B cell (primary cell): ENCODE data around the gene TMEM79.

Experiments
- EZH2 ChIP-seq: IDR thresholded peaks from 2 replicates; pipeline ENCODE4 v1.6.1; 2012; ENCODE audit warnings: borderline replicate concordance, low read depth, mild to moderate bottlenecking, moderate library complexity, low read length; ENCODE audit not compliant: insufficient read depth, poor library complexity, severe bottlenecking
- TF ChIP-seq, protein P1 (sequence below): fragments of 200-600 bp; IDR thresholded peaks from one replicate; pipeline ENCODE4 v1.8.0; 2022; ENCODE audit warnings: antibody characterized with exemption, mild to moderate bottlenecking

DNA sequence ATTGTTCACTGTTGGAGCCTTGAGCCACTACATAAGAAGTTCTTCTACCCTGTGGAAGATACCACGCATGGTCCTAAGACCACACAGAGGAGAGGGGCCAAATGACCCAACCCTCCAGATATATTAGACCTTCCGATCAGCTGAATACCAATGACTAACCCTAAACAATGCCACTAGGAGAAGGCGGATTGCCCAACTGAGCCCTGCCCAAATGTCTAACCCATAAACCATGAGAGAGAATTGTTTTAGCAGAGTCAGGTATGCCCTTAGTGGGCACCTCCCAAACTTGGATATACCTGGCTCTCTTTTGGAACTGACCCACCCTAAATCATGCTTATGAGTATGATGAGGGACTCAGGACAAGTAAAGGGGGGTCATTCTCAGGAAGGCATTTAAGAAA is 13.8 kb upstream of the TMEM79 start:
- TF ChIP-seq, protein P1, sequence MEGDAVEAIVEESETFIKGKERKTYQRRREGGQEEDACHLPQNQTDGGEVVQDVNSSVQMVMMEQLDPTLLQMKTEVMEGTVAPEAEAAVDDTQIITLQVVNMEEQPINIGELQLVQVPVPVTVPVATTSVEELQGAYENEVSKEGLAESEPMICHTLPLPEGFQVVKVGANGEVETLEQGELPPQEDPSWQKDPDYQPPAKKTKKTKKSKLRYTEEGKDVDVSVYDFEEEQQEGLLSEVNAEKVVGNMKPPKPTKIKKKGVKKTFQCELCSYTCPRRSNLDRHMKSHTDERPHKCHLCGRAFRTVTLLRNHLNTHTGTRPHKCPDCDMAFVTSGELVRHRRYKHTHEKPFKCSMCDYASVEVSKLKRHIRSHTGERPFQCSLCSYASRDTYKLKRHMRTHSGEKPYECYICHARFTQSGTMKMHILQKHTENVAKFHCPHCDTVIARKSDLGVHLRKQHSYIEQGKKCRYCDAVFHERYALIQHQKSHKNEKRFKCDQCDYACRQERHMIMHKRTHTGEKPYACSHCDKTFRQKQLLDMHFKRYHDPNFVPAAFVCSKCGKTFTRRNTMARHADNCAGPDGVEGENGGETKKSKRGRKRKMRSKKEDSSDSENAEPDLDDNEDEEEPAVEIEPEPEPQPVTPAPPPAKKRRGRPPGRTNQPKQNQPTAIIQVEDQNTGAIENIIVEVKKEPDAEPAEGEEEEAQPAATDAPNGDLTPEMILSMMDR: no peak
- TF ChIP-seq EZH2: no peak
